Dendritic cell treated with granulocyte-macrophage colony-stimulating factor and Interleukin-4, amounts not matched to agents 40 ng/mL and 50 ng/mL, for 4 days (primary cell): ENCODE measurements around the gene HTR4.
"Not testable (repeated sequence)": the region's sequence is repeated elsewhere in the genome, so short reads cannot be mapped to it uniquely, and the experiment has no call there.

Experiments
- H3K27ac Mint-ChIP-seq: one replicate; pipeline ENCODE4 v1.8.0; 2022; ENCODE audit warnings: mild to moderate bottlenecking, mixed read lengths
- H3K27me3 Mint-ChIP-seq: one replicate; pipeline ENCODE4 v1.8.0; 2022; ENCODE audit warnings: mild to moderate bottlenecking, mixed read lengths
- H3K36me3 Mint-ChIP-seq: one replicate; pipeline ENCODE4 v1.8.0; 2022; ENCODE audit warnings: low read depth, mixed read lengths
- H3K4me1 Mint-ChIP-seq: one replicate; pipeline ENCODE4 v1.8.0; 2022; ENCODE audit warnings: low read depth, mixed read lengths
- H3K4me3 Mint-ChIP-seq: one replicate; pipeline ENCODE4 v1.8.0; 2022; ENCODE audit warnings: mild to moderate bottlenecking, moderate library complexity, mixed read lengths
- H3K9me3 Mint-ChIP-seq: one replicate; pipeline ENCODE4 v1.8.0; 2022; ENCODE audit warnings: mixed read lengths
- intact Hi-C: fragments of 100-400 bp; cut with micrococcal nuclease; formaldehyde crosslinking; loops from one replicate; pipeline ENCODE4 v1.15.0; 2022

HTR4 gene

DNA sequence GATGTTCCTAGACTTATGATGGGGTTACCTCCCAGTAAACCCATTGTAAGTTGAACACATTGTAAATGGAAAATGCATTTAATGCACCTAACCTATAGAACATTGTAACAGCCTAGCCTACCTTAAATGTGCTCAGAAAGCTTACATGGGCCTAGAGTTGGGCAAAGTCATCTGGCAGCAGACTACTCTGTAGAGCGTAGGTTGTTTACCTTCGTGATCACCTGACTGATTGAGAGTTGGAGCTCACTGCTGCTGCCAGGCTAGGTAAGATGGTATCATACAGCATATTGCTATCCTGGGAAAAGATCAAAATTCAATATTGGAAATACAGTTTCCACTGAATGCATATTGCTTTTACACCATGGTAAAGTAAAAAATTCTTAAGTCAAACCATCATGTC lies 95.4 kb downstream of the HTR4 start:
- intact Hi-C loops: no loop called here
- H3K9me3 Mint-ChIP-seq: no peaks in the 10 kb centered on the region
- no peak overlapping the region for H3K4me3 Mint-ChIP-seq
- no peaks in the 10 kb centered on the region for H3K27me3 Mint-ChIP-seq
- H3K36me3 Mint-ChIP-seq: no peaks in the 10 kb centered on the region
- no peaks in the 10 kb centered on the region for H3K4me1 Mint-ChIP-seq
- no peak overlapping the region for H3K27ac Mint-ChIP-seq

DNA sequence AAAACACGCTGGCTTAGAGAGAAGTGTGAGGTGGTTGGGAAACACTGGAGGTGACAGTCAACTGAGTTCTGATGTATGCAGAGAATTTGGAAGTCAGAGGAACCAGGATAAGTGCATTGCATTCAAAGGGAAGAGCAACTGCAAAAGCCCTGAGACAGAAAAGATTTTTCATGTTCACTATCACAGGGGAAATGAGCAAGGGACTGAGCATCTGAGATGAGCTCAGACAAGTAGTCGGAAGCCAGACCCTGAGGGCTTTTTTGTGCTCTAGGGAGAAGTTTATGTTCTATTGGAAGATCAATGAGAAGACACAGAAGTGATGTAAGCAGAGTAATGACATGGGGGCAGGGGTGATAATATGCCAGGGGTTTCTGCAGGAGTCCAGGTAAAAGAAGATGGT lies 97.5 kb downstream of the HTR4 start:
- no peak overlapping the region for H3K4me3 Mint-ChIP-seq
- H3K36me3 Mint-ChIP-seq: no peaks in the 10 kb centered on the region
- intact Hi-C loops: no loop called here
- H3K27me3 Mint-ChIP-seq: no peaks in the 10 kb centered on the region
- no peak overlapping the region for H3K27ac Mint-ChIP-seq
- H3K9me3 Mint-ChIP-seq: no peaks in the 10 kb centered on the region
- no peaks in the 10 kb centered on the region for H3K4me1 Mint-ChIP-seq

DNA sequence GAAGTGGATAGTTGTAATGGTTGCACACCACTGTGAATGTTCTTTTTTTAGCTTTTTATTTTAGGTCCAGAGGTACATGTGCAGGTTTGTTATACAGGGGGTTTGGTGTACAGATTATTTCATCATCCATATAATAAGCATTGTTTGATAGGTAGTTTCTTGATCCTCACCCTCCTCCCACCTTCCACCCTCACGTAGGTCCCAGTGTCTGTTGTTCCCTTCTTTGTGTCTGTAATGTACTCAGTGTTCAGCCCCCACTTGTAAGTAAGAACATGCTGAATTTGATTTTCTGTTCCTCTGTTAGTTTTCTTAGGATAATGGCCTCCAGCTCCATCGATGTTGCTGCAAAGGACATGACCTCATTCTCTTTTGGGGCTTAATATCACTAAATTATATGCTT lies 99.7 kb downstream of the HTR4 start:
- Mint-ChIP-seq H3K4me3 (no peak overlapping the region), H3K4me1 (no peaks in the 10 kb centered on the region), H3K9me3 (no peaks in the 10 kb centered on the region), H3K27me3 (no peaks in the 10 kb centered on the region), H3K36me3 (no peaks in the 10 kb centered on the region), H3K27ac (no peak overlapping the region)
- intact Hi-C loops: no loop called here

DNA sequence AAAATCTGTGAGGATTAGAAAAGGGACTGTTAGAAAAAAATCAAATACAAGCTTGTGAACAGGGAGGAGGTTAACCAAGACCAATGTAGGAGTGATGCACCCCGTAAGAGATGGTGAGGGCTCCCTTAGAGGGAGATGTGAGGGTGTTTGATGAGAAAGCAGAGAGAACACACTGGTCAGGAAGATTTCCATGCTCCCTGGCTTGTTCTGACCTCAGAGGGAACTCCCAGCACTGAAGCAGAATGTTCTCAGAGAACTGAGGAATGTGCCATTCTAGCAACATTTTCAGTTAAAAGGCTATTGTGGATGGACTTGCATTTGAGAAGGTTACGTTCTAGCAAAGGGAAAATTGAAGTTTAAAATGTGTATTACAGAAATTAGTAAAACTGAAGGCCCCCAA lies 110.6 kb downstream of the HTR4 start:
- H3K4me1 Mint-ChIP-seq: no peaks in the 10 kb centered on the region
- H3K9me3 Mint-ChIP-seq: no peaks in the 10 kb centered on the region
- no peak overlapping the region for H3K27ac Mint-ChIP-seq
- no peaks in the 10 kb centered on the region for H3K36me3 Mint-ChIP-seq
- no peak overlapping the region for H3K4me3 Mint-ChIP-seq
- peaks cover 4% of the 10 kb centered on the region for H3K27me3 Mint-ChIP-seq
- intact Hi-C loops: no loop called here

DNA sequence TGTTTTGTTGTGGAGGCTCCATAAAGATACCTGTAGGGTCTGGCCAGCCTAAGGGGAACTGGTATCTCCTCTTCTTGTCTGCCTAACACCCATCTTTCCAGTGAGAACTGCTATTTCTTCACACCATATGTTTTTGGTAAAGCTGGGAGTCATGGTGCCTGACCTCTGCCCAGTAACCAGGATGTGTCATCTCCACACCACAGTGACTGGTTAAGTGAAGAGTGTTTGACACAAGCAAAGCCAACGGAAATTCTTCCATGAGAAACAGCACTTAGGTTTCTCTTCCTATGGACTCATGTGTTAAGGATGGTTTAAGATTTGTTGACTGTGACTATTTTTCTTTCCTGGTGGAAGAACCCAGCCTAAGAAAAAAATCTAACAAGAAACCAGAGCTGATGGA lies 111.5 kb downstream of the HTR4 start:
- H3K9me3 Mint-ChIP-seq: no peaks in the 10 kb centered on the region
- intact Hi-C loops: no loop called here
- no peak overlapping the region for H3K4me3 Mint-ChIP-seq
- peaks cover 4% of the 10 kb centered on the region for H3K27me3 Mint-ChIP-seq
- H3K4me1 Mint-ChIP-seq: no peaks in the 10 kb centered on the region
- no peaks in the 10 kb centered on the region for H3K36me3 Mint-ChIP-seq
- H3K27ac Mint-ChIP-seq: no peak overlapping the region

DNA sequence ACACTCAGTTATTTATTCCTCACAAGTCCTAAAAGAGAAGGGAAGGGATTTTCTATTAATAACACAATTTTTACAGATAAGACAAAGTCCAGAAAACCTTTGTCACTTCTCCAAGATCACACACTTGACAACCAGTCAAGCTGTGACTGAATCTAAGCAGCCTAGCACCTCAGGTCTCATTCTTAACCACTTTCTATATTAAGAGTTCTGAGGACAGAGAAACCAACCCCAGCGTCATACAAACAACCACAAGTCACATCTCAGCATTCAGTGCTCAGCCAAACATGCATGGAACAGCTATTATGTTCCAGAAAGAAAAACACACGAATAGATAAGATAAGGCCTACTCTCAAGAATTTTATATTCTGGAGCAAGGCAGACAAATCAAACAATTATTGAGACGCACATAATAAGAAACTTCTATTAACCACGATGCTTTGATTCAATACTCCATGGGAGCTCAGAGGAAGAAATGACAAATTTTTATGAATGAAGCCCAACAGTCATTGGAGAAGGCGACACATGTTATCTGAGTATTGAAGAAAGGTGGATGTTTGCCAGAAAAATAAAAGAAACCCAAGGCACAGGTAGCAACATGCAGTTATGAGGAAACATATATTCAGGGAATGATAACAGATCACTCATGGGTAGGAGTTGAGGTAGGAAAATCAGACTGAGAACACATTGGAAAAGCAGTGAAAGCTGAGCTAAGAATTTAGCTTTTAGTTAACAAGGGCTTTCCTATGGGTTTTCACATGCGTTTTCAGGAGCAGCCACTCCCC lies 113.1 kb downstream of the HTR4 start:
- H3K36me3 Mint-ChIP-seq: no peaks in the 10 kb centered on the region
- H3K27ac Mint-ChIP-seq: no peak overlapping the region
- intact Hi-C loops: no loop called here

DNA sequence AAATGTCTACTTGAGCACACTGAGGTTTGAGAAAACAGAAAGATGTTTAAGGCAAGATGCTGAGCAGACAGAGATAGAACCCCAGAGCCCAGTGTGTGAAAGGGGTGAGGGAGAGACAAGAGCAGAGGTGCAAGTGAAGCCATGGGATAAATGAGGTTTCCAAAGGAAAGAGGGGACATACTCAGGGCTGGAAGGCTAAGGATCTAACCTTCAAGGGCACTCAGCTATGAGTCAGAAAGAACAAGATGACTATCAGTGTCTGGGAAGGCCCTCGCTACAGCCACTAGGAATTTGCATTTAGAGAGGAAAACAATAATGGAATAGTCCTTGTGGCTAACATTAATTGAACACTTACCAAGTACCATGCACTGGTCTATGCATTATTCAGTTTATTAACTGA lies 113.7 kb downstream of the HTR4 start:
- Mint-ChIP-seq H3K27ac (no peak overlapping the region), H3K9me3 (no peaks in the 10 kb centered on the region), H3K36me3 (no peaks in the 10 kb centered on the region), H3K27me3 (peaks cover 8% of the 10 kb centered on the region), H3K4me1 (no peaks in the 10 kb centered on the region), H3K4me3 (no peak overlapping the region)
- intact Hi-C loops: no loop called here

More for the DNA sequence above, 113.1 kb downstream of the HTR4 start:
- Mint-ChIP-seq H3K27me3 (peaks cover 8% of the 10 kb centered on the region), H3K4me3 (no peak overlapping the region), H3K9me3 (no peaks in the 10 kb centered on the region), H3K4me1 (no peaks in the 10 kb centered on the region)

DNA sequence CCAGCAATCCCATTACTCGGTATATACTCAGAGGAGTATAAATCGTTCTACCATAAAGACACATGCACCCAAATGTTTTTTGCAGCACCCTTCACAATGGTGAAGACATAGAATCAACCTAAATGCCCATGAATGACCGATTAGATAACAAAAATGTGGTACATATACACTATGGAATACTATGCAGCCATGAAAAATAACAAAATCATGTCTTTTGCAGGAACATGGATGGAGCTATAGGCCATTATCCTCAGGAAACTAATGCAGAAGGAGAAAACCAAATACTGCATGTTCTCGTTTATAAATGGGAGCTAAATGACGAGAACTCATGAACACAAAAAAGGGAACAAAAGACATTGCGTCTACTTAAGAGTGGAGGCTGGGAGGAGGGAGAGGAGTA lies 114.5 kb downstream of the HTR4 start:
- H3K9me3 Mint-ChIP-seq: no peaks in the 10 kb centered on the region
- peaks cover 6% of the 10 kb centered on the region for H3K27me3 Mint-ChIP-seq
- no peaks in the 10 kb centered on the region for H3K4me1 Mint-ChIP-seq
- intact Hi-C loops: no loop called here
- no peak overlapping the region for H3K4me3 Mint-ChIP-seq
- no peaks in the 10 kb centered on the region for H3K36me3 Mint-ChIP-seq
- no peak overlapping the region for H3K27ac Mint-ChIP-seq

DNA sequence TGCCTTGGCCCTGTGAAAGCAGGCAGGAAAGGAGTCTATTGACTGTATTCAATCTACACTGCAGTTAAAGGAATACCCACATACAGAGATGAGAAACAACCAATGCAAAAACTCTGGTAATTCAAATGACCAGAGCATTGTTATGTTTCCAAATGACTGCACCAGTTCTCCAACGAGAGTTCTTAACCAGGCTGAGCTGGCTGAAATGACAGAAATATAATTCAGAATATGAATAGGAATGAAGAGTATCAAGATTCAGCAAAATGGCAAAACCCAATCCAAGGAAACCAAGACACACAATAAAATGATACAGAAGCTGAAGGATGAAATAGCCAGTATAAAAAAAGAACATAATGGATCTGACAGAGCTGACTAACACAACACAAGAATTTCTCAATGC lies 119.1 kb downstream of the HTR4 start:
- Mint-ChIP-seq H3K4me1 (no peaks in the 10 kb centered on the region), H3K27ac (no peak overlapping the region), H3K36me3 (no peaks in the 10 kb centered on the region), H3K9me3 (peaks cover 12% of the 10 kb centered on the region), H3K27me3 (peaks cover 4% of the 10 kb centered on the region), H3K4me3 (no peak overlapping the region)
- intact Hi-C loops: no loop called here

DNA sequence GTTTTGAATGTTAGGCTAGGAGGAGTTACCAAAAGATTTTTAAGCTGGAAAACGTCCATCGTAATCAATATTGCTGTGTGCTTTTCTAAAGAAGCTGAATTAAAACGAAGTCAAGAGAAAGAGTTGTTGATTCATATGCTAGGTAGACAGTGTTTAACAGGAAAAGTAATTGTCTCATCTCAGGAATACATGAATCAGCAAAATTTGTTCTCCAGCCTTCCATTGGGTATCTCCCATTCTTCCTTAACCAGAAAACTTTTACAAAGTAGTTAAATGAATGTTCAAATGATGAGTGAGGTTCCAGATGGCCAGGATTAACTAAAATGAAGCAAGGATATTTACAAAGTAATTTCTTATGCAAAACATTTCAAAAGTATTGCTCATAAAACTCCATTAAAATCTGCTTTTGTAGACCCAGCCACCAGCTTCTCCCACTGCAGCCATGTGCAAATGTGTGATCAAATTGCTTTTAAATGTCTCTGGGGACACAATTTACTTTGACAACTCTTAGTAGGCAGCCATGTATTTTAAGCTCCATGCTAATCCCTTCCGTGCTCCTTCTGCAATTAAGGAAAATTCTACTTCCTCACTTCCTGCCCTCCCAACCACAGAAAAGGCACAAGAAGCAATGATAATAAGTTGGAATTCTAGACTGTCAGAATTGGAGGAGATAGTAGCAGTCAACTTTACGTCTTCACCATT lies 121.2 kb downstream of the HTR4 start:
- H3K4me3 Mint-ChIP-seq: no peak overlapping the region
- peaks cover 4% of the 10 kb centered on the region for H3K27me3 Mint-ChIP-seq
- intact Hi-C loops: no loop called here
- peaks cover 25% of the 10 kb centered on the region for H3K9me3 Mint-ChIP-seq
- H3K36me3 Mint-ChIP-seq: no peaks in the 10 kb centered on the region
- H3K4me1 Mint-ChIP-seq: no peaks in the 10 kb centered on the region
- H3K27ac Mint-ChIP-seq: no peak overlapping the region

DNA sequence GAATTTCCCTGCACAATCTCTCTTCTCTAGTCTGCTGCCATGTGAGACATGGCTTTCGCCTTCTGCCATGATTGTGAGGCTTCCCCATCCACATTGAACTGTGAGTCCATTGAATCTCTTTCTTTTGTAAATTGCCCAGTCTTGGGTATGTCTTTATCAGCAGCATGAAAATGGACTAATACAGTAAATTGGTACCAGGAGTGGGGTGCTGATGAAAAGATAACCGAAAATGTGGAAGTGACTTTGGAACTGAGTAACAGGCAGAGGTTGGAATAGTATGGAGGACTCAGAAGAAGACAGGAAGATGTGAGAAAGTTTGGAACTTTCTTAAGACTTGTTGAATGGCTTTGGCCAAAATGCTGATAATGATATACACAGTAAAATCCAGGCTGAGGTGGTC lies 124.9 kb downstream of the HTR4 start:
- H3K36me3 Mint-ChIP-seq, H3K27me3 Mint-ChIP-seq, H3K27ac Mint-ChIP-seq, H3K4me3 Mint-ChIP-seq, intact Hi-C loops, H3K4me1 Mint-ChIP-seq: not testable (repeated sequence)
- peaks cover 25% of the 10 kb centered on the region for H3K9me3 Mint-ChIP-seq

DNA sequence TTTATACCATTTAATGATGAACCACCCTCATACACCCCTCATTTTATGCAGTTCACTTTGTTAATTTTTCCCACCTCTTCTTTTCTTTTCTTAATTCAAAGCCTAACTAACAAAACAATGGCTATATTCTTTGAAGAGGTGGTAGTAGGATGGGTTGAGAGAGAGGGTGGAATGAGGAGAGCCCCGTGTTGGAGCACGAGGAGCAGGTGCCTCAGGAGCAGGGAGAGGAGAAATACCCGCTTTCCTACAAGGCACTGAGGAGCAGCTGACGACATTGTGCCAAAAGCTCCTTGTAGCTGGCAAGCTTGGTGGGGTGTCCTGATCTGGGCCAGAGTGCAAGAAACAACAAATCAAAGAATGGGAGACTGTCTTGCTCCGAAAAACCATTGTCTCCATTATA lies 129.6 kb downstream of the HTR4 start:
- Mint-ChIP-seq H3K27me3 (no peaks in the 10 kb centered on the region), H3K27ac (no peak overlapping the region), H3K4me3 (no peak overlapping the region), H3K36me3 (no peaks in the 10 kb centered on the region), H3K4me1 (no peaks in the 10 kb centered on the region), H3K9me3 (peaks cover 8% of the 10 kb centered on the region)
- intact Hi-C loops: no loop called here

DNA sequence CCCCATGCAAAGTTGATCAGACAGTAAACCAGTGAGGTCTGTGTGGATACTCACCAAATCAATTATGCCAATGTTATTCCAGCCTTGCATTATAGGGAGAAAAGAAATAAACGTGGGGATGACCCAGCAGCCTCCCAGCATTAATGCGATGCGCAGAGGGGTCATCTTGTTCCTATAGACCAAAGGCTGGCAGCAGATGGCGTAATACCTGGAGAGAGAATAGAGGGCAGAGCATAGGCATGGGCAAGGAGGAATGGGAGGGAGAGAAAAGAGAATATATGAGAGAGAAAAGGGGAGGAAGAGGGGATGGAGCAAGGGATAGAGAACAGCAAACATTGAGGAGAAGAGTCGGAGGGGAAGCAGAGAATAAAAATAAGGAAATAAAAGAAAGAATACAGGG lies 131.2 kb downstream of the HTR4 start:
- intact Hi-C loops: no loop called here
- Mint-ChIP-seq H3K27ac (no peak overlapping the region), H3K36me3 (no peaks in the 10 kb centered on the region)

DNA sequence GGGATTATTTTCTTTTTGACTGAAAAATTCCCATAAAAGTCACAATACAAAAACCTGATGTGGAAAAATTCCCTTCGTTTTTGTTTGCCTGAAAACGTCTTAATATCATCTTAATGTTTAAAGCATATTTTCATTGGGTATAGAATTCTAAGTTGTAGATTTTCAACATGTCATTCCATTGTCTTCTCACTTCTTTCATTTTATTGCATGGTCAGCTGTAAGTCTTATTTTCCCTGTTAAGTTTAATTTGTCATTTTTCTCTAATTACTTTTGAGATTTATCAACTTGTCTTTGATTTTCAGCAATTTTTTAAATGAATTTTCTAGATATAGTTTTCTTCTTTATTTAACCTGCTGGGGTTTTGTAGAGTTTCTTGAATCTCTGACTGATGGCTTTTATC lies 138.9 kb downstream of the HTR4 start:
- no peak overlapping the region for H3K27ac Mint-ChIP-seq
- H3K27me3 Mint-ChIP-seq: no peaks in the 10 kb centered on the region
- no peaks in the 10 kb centered on the region for H3K4me1 Mint-ChIP-seq
- no peak overlapping the region for H3K4me3 Mint-ChIP-seq
- H3K36me3 Mint-ChIP-seq: no peaks in the 10 kb centered on the region
- intact Hi-C loops: no loop called here
- H3K9me3 Mint-ChIP-seq: peaks cover 15% of the 10 kb centered on the region

More for the DNA sequence above, 131.2 kb downstream of the HTR4 start:
- Mint-ChIP-seq H3K9me3 (no peaks in the 10 kb centered on the region), H3K27me3 (no peaks in the 10 kb centered on the region), H3K4me1 (no peaks in the 10 kb centered on the region), H3K4me3 (no peak overlapping the region)

DNA sequence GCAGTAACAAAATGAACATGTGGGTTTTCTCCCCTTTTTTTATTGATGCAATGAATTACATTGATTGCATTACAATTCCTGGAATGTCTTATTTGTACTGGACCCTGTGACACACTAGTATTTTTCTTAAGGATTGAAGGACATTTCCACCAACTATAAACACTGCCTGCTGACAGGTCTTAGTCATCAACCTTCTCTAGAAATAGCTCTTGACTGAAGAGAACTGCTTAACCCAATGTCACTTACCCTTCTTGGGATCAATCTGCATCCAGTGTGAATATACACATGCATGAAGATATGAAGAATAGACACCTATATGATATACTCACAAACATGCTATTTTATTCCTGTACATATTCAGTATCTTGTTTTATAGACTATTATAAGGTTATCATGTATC lies 140.0 kb downstream of the HTR4 start:
- Mint-ChIP-seq H3K4me1 (peaks cover 5% of the 10 kb centered on the region), H3K36me3 (no peaks in the 10 kb centered on the region), H3K4me3 (no peak overlapping the region), H3K9me3 (peaks cover 15% of the 10 kb centered on the region), H3K27me3 (no peaks in the 10 kb centered on the region), H3K27ac (no peak overlapping the region)
- intact Hi-C loops: no loop called here
